Karpas-422 (cell line): ENCODE measurements around the gene TOLLIP. TPM values are rescaled to one million over a fixed set of nuclear protein-coding genes. Genes with fewer than 3 reads are reported as not detected.

Experiments
- DNase-seq: peaks from one replicate; pipeline ENCODE4 v3.0.0-alpha.2; 2015
- H2AFZ ChIP-seq: fragments of 200-600 bp; sonication (generic); 2 replicates; pipeline ENCODE4 v1.6.1; 2014; ENCODE audit warnings: antibody characterized with exemption, low read length, mixed read lengths
- H3K27ac ChIP-seq: fragments of 200-600 bp; sonication (generic); 2 replicates; pipeline ENCODE4 v1.5.1; 2014; ENCODE audit warnings: mild to moderate bottlenecking, low read length, moderate library complexity
- H3K27me3 ChIP-seq: fragments of 200-600 bp; sonication (generic); 2 replicates; pipeline ENCODE4 v1.6.1; 2014; ENCODE audit warnings: low read length, mixed read lengths
- H3K36me3 ChIP-seq: fragments of 200-600 bp; sonication (generic); 2 replicates; pipeline ENCODE4 v1.6.1; 2014; ENCODE audit warnings: low read length, mixed read lengths; ENCODE audit not compliant: insufficient read depth
- H3K4me1 ChIP-seq: fragments of 200-600 bp; sonication (generic); 2 replicates; pipeline ENCODE4 v1.6.1; 2014; ENCODE audit warnings: mild to moderate bottlenecking, low read length, mixed read lengths
- H3K4me2 ChIP-seq: fragments of 200-600 bp; sonication (generic); 2 replicates; pipeline ENCODE4 v1.6.1; 2014; ENCODE audit warnings: low read length, low read depth, mild to moderate bottlenecking; ENCODE audit not compliant: poor library complexity, severe bottlenecking
- H3K4me3 ChIP-seq: fragments of 200-600 bp; sonication (generic); 2 replicates; pipeline ENCODE4 v1.5.1; 2014; ENCODE audit warnings: mild to moderate bottlenecking, antibody characterized with exemption, low read length, mixed read lengths
- H3K79me2 ChIP-seq: fragments of 200-600 bp; sonication (generic); 2 replicates; pipeline ENCODE4 v1.6.1; 2014; ENCODE audit warnings: mild to moderate bottlenecking, low read length, mixed read lengths
- H3K9ac ChIP-seq: fragments of 200-600 bp; sonication (generic); 2 replicates; pipeline ENCODE4 v1.6.0; 2014; ENCODE audit warnings: low read length
- H3K9me2 ChIP-seq: fragments of 200-600 bp; sonication (generic), shearing (Covaris generic); replicated peaks from 2 replicates; pipeline ENCODE4 v1.6.0; 2014; ENCODE audit warnings: mild to moderate bottlenecking, low read length, moderate library complexity; ENCODE audit not compliant: insufficient read depth
- H3K9me3 ChIP-seq: fragments of 300-700, 200-600 bp; sonication (generic); 2 replicates; pipeline ENCODE4 v1.6.1; 2014; ENCODE audit warnings: low read length, mixed read lengths
- H4K20me1 ChIP-seq: fragments of 200-600 bp; sonication (generic); 2 replicates; pipeline ENCODE4 v1.6.1; 2014; ENCODE audit warnings: mild to moderate bottlenecking, antibody characterized with exemption, low read length, low read depth; ENCODE audit not compliant: insufficient read depth
- total RNA-seq: library from RNA; depleted of rRNA; stranded (reverse); fragments of >200 nt; shearing (Covaris generic); gene quantifications from 2 replicates; pipeline ENCODE4 v1.2.3, GENCODE V29; 2014; ENCODE audit warnings: low replicate concordance

Gene TOLLIP
- total RNA-seq, 1 experiment from 2014 or later: 6.5 TPM

- Histone ChIP-seq H3K9ac (no peak overlapping the region), H3K4me3 (no peak overlapping the region), H3K9me3 (no peaks in the 10 kb centered on the region), H3K4me1 (no peaks in the 10 kb centered on the region), H2AFZ (no peak overlapping the region), H3K27me3 (no peaks in the 10 kb centered on the region), H4K20me1 (no peaks in the 10 kb centered on the region), H3K79me2 (no peaks in the 10 kb centered on the region), H3K27ac (no peak overlapping the region), H3K9me2 (no peaks in the 10 kb centered on the region), H3K4me2 (no peak overlapping the region), H3K36me3 (no peaks in the 10 kb centered on the region)
- no peak for DNase-seq
These were observed 81.2 kb downstream of the TOLLIP start for GRCh38 chr11:1228101-1228821.

GRCh38 chr11:1227551-1228100 is 81.8 kb downstream of the TOLLIP start:
- Histone ChIP-seq H3K4me2 (no peak overlapping the region), H3K36me3 (no peaks in the 10 kb centered on the region), H3K9me3 (no peaks in the 10 kb centered on the region), H3K79me2 (no peaks in the 10 kb centered on the region), H3K27me3 (no peaks in the 10 kb centered on the region), H4K20me1 (no peaks in the 10 kb centered on the region), H3K9me2 (no peaks in the 10 kb centered on the region), H3K4me1 (no peaks in the 10 kb centered on the region), H3K4me3 (no peak overlapping the region), H3K9ac (no peak overlapping the region), H3K27ac (no peak overlapping the region), H2AFZ (no peak overlapping the region)
- DNase-seq: no peak

- H3K9me2 ChIP-seq: no peaks in the 10 kb centered on the region
- H3K27me3 ChIP-seq: no peaks in the 10 kb centered on the region
- H3K27ac ChIP-seq: no peak overlapping the region
- H3K9me3 ChIP-seq: no peaks in the 10 kb centered on the region
- H3K4me1 ChIP-seq: no peaks in the 10 kb centered on the region
- H4K20me1 ChIP-seq: no peaks in the 10 kb centered on the region
- H3K79me2 ChIP-seq: no peaks in the 10 kb centered on the region
- no peaks in the 10 kb centered on the region for H3K36me3 ChIP-seq
- H2AFZ ChIP-seq: no peak overlapping the region
- no peak for DNase-seq
- no peak overlapping the region for H3K9ac ChIP-seq
- H3K4me3 ChIP-seq: no peak overlapping the region
- H3K4me2 ChIP-seq: no peak overlapping the region
These were observed 82.4 kb downstream of the TOLLIP start for GRCh38 chr11:1226986-1227550.

- H2AFZ ChIP-seq: no peak overlapping the region
- no peak overlapping the region for H3K27ac ChIP-seq
- no peak overlapping the region for H3K9ac ChIP-seq
- H3K9me3 ChIP-seq: no peaks in the 10 kb centered on the region
- no peaks in the 10 kb centered on the region for H3K27me3 ChIP-seq
- no peaks in the 10 kb centered on the region for H3K9me2 ChIP-seq
- no peaks in the 10 kb centered on the region for H3K36me3 ChIP-seq
- H3K4me3 ChIP-seq: no peak overlapping the region
- no peak overlapping the region for H3K4me2 ChIP-seq
- no peaks in the 10 kb centered on the region for H3K79me2 ChIP-seq
- H3K4me1 ChIP-seq: no peaks in the 10 kb centered on the region
- H4K20me1 ChIP-seq: no peaks in the 10 kb centered on the region
- peak; percentile 47 for DNase-seq
These were observed 83.0 kb downstream of the TOLLIP start for GRCh38 chr11:1226226-1226985.

- no peaks in the 10 kb centered on the region for H3K4me1 ChIP-seq
- H3K4me3 ChIP-seq: no peak overlapping the region
- H3K9me2 ChIP-seq: no peaks in the 10 kb centered on the region
- no peaks in the 10 kb centered on the region for H3K36me3 ChIP-seq
- no peaks in the 10 kb centered on the region for H4K20me1 ChIP-seq
- H3K9ac ChIP-seq: no peak overlapping the region
- H3K27ac ChIP-seq: no peak overlapping the region
- H3K27me3 ChIP-seq: no peaks in the 10 kb centered on the region
- H3K79me2 ChIP-seq: no peaks in the 10 kb centered on the region
- H3K4me2 ChIP-seq: no peak overlapping the region
- DNase-seq: no peak
- H3K9me3 ChIP-seq: no peaks in the 10 kb centered on the region
- no peak overlapping the region for H2AFZ ChIP-seq
These were observed 83.8 kb downstream of the TOLLIP start for GRCh38 chr11:1225386-1226225.

GRCh38 chr11:1224491-1225385 is 84.7 kb downstream of the TOLLIP start:
- no peak for DNase-seq
- no peak overlapping the region for H3K27ac ChIP-seq
- H3K9me3 ChIP-seq: no peaks in the 10 kb centered on the region
- H4K20me1 ChIP-seq: no peaks in the 10 kb centered on the region
- H3K4me2 ChIP-seq: no peak overlapping the region
- no peaks in the 10 kb centered on the region for H3K4me1 ChIP-seq
- H3K9ac ChIP-seq: no peak overlapping the region
- no peaks in the 10 kb centered on the region for H3K36me3 ChIP-seq
- H2AFZ ChIP-seq: no peak overlapping the region
- no peaks in the 10 kb centered on the region for H3K27me3 ChIP-seq
- no peaks in the 10 kb centered on the region for H3K79me2 ChIP-seq
- no peak overlapping the region for H3K4me3 ChIP-seq
- H3K9me2 ChIP-seq: no peaks in the 10 kb centered on the region
